ENCODE results near the gene GPC2. TPM values are rescaled to one million over a fixed set of nuclear protein-coding genes. Genes with fewer than 3 reads are reported as not detected.
"Not testable (repeated sequence)": the region's sequence is repeated elsewhere in the genome, so short reads cannot be mapped to it uniquely, and the experiment has no call there.

GPC2 gene
- total RNA-seq, 1 donor = 1.2 TPM

DNA sequence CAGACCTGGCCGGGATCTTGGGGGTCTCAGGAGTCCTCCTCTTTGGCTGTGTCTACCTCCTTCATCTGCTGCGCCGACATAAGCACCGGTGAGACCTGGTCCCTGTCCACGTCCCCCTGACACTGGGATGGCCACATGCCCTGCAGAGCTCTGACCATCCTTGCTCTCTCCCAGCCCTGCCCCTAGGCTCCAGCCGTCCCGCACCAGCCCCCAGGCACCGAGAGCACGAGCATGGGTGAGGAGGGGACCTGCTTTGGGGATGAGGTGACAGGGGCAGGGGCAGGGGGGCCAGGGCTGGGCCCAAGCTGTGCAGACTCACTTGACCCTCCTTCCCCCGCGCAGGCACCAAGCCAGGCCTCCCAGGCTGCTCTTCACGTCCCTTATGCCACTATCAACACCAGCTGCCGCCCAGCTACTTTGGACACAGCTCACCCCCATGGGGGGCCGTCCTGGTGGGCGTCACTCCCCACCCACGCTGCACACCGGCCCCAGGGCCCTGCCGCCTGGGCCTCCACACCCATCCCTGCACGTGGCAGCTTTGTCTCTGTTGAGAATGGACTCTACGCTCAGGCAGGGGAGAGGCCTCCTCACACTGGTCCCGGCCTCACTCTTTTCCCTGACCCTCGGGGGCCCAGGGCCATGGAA is 43.5 kb upstream of the GPC2 start:
- TF ChIP-seq, protein P1, sequence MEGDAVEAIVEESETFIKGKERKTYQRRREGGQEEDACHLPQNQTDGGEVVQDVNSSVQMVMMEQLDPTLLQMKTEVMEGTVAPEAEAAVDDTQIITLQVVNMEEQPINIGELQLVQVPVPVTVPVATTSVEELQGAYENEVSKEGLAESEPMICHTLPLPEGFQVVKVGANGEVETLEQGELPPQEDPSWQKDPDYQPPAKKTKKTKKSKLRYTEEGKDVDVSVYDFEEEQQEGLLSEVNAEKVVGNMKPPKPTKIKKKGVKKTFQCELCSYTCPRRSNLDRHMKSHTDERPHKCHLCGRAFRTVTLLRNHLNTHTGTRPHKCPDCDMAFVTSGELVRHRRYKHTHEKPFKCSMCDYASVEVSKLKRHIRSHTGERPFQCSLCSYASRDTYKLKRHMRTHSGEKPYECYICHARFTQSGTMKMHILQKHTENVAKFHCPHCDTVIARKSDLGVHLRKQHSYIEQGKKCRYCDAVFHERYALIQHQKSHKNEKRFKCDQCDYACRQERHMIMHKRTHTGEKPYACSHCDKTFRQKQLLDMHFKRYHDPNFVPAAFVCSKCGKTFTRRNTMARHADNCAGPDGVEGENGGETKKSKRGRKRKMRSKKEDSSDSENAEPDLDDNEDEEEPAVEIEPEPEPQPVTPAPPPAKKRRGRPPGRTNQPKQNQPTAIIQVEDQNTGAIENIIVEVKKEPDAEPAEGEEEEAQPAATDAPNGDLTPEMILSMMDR (IDR thresholded peaks at IDR 0.05; ENCODE audit: insufficient read depth, low read length) = no peak
- H3K4me3 ChIP-seq (ENCODE audit: low read depth, low read length) = no peak overlapping the region
- DNase-seq (ENCODE audit: low read depth) = no peak

DNA sequence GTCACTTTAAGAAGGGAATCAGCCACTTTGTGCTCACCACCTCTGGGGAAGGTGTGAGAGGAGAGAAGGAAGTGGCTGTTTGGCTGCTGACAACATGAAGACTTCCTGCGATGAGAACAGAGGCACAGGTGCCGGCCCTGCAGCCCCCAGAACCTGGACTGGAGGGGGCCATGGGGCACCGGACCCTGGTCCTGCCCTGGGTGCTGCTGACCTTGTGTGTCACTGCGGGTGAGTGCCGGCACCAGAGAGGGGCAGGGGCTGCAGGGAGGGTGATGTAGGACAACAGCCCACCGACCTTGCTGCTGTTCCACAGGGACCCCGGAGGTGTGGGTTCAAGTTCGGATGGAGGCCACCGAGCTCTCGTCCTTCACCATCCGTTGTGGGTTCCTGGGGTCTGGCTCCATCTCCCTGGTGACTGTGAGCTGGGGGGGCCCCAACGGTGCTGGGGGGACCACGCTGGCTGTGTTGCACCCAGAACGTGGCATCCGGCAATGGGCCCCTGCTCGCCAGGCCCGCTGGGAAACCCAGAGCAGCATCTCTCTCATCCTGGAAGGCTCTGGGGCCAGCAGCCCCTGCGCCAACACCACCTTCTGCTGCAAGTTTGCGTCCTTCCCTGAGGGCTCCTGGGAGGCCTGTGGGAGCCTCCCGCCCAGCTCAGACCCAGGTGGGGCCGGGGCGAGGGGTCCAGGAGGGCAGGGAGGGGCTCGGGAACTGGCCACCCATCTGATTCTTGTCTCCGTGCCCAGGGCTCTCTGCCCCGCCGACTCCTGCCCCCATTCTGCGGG is 42.8 kb upstream of the GPC2 start, which contains the start of gene PVRIG:
TSS of gene PVRIG (plus strand) at position 149 of the 785 bp plus-strand sequence. CDS start at position 171, 22 bp downstream.
- H3K4me3 ChIP-seq (ENCODE audit: low read depth, low read length); DNase-seq (ENCODE audit: low read depth): not testable (repeated sequence)

DNA sequence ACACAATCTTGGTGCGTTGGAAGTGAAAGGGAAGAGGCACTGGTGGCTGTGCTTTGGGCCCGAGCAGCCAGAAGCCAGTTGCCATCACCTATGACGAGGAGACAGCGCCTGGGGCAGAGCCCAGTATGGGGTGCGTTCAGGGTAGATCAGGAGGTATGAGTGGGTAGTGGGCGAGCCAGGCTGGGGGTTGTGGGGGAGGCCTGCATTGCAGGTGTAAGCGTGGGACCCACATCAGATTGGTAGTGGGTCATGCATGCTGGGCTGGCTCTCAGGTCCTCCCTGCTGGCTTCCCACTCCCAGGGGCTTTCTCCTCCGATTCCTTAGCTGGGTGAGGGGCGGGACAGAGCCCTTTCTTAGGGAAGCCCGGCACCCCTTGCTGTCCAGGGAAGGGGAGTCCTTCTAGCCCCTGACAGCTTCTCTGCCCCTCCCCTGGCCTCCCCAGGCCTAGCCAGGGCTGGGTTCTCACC is 42.1 kb upstream of the GPC2 start:
- TF ChIP-seq, protein P1 (IDR thresholded peaks at IDR 0.05; ENCODE audit: insufficient read depth, low read length) = no peak
- no peak overlapping the region for H3K4me3 ChIP-seq (ENCODE audit: low read depth, low read length)
- DNase-seq (ENCODE audit: low read depth) = no peak

DNA sequence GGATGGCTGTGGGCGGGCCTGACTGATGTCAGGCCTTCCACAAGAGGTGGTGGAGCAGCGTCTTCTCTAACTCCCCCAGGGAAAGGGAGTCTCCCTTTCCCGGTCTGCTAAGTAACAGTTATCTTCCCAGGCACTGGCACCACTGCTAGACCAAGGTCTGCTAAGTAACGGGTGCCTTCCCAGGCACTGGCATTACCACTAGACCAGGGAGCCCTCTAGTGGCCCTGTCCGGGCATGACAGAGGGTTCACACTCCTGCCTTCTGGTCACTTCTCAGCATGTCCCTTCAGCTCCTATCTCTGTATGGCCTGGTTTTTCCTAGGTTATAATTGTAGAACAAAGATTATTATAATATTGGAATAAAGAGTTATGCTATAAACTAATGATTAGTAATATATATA is 40.8 kb upstream of the GPC2 start:
- not testable (repeated sequence) for DNase-seq (ENCODE audit: low read depth); H3K4me3 ChIP-seq (ENCODE audit: low read depth, low read length)
- TF ChIP-seq, protein P1 (IDR thresholded peaks at IDR 0.05; ENCODE audit: insufficient read depth, low read length) = peak; percentile 45

DNA sequence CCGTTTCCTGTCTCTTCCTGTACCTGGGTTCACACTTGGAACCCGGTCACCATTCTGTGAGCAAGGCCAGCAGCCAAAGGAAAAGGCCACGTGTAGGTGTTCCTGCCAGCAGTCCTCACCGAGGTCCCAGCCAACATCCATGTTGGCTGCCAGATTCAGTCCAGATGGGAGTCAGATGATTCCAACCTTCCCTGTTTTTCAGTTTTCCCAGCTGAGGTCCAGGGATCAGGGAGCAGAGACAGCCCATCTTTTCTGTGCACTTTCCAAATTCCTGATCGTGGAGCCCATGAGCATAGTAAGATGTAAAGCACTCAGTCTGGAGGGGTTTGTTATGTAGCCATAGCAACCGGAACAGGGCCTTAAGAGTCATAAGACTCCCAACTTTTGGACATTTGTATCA is 38.7 kb upstream of the GPC2 start:
- H3K4me3 ChIP-seq (ENCODE audit: low read depth, low read length) = no peak overlapping the region
- TF ChIP-seq, protein P1 (IDR thresholded peaks at IDR 0.05; ENCODE audit: insufficient read depth, low read length) = no peak
- peak; percentile 67 for DNase-seq (ENCODE audit: low read depth)

DNA sequence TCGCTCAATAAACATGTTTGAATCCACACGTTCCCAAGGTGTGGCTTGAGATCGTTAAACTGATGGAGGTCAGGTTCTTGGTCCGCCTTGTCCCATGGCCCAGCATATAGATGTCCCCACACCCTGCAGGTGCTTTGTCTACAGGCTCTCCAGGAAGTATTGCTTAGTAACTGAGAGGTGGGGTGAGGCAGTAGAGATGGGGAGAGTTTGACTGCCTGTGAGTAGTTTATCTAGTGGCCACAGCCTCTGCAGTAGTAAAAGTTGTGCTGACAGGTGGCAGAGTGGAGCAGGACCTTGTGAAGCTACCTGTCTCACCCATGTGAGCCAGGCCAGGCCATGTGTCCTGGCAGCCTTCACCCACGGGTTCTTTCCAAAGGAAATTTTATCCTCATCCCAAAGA is 37.2 kb upstream of the GPC2 start:
- DNase-seq (ENCODE audit: low read depth); H3K4me3 ChIP-seq (ENCODE audit: low read depth, low read length): not testable (repeated sequence)

DNA sequence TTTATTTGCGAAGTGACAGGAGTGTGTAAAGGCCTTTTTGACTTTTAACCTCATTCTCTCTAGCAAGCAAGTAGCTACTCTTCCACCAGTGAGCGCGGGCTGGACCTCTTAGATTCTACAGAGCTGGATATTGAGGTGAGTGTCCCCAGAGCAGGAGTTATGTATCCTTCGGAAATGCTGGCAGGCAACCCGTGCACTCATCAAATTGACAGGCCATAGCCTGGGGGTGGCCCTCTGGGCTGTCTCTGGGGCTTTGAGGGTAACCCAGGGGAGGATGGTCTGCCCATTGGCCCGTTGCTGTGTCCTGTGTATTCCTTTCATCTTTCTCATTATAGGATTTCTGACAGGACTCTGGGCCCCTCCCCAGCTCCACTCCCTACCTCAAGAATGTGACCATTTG is 36.5 kb upstream of the GPC2 start:
- DNase-seq (ENCODE audit: low read depth) = no peak
- H3K4me3 ChIP-seq (ENCODE audit: low read depth, low read length) = no peak overlapping the region
- TF ChIP-seq, protein P1 (IDR thresholded peaks at IDR 0.05; ENCODE audit: insufficient read depth, low read length) = no peak
